ENCODE results near the gene SLC46A2.

The SLC46A2 gene

GRCh38 chr9:112850840-112851239, 39.8 kb downstream of the SLC46A2 start:
- no peak for DNase-seq (ENCODE audit: extremely low spot score)
- POLR2A ChIA-PET, result no interaction called here
- TF ChIP-seq L3MBTL2 (conservative IDR thresholded peaks at IDR 0.05) (no peak), FOXA1 (IDR thresholded peaks at IDR 0.05) (no peak), TARDBP (IDR thresholded peaks at IDR 0.05) (no peak), BHLHE40 (IDR thresholded peaks at IDR 0.05; ENCODE audit: borderline replicate concordance) (no peak), ZNF384 (IDR thresholded peaks at IDR 0.05) (no peak), FOXK2 (IDR thresholded peaks at IDR 0.05) (no peak), SUZ12 (IDR thresholded peaks at IDR 0.05) (no peak)
- CTCF ChIA-PET, result interaction anchor here (1.1 kb wide), 1 partner anchor 12 kb away, joined by 3 read pairs; no protein-coding TSS in a partner anchor

GRCh38 chr9:112849363-112849922, 41.2 kb downstream of the SLC46A2 start:
- no peak for DNase-seq (ENCODE audit: extremely low spot score)
- TF ChIP-seq CTBP1 (IDR thresholded peaks at IDR 0.05; ENCODE audit: borderline replicate concordance) (no peak), FOXK2 (IDR thresholded peaks at IDR 0.05) (no peak), TARDBP (IDR thresholded peaks at IDR 0.05) (no peak), FOXM1 (IDR thresholded peaks at IDR 0.05; ENCODE audit: borderline replicate concordance) (no peak), L3MBTL2 (conservative IDR thresholded peaks at IDR 0.05) (no peak), BHLHE40 (IDR thresholded peaks at IDR 0.05; ENCODE audit: borderline replicate concordance) (no peak), HDGF (IDR thresholded peaks at IDR 0.05; ENCODE audit: borderline replicate concordance) (no peak), LEF1 (IDR thresholded peaks at IDR 0.05; ENCODE audit: borderline replicate concordance) (no peak), SUZ12 (IDR thresholded peaks at IDR 0.05) (no peak), ELF4 (IDR thresholded peaks at IDR 0.05) (no peak), ARNT (IDR thresholded peaks at IDR 0.05) (no peak)
- ChIA-PET CTCF (no interaction called here), POLR2A (no interaction called here)

GRCh38 chr9:112848316-112849151, 42.1 kb downstream of the SLC46A2 start:
- TF ChIP-seq TARDBP (IDR thresholded peaks at IDR 0.05) (no peak), CTBP1 (IDR thresholded peaks at IDR 0.05; ENCODE audit: borderline replicate concordance) (no peak), ELF4 (IDR thresholded peaks at IDR 0.05) (no peak), LEF1 (IDR thresholded peaks at IDR 0.05; ENCODE audit: borderline replicate concordance) (no peak), FOXM1 (IDR thresholded peaks at IDR 0.05; ENCODE audit: borderline replicate concordance) (no peak), FOXA1 (IDR thresholded peaks at IDR 0.05) (no peak), HDGF (IDR thresholded peaks at IDR 0.05; ENCODE audit: borderline replicate concordance) (no peak), L3MBTL2 (conservative IDR thresholded peaks at IDR 0.05) (no peak), ARNT (IDR thresholded peaks at IDR 0.05) (no peak), ZNF384 (IDR thresholded peaks at IDR 0.05) (no peak)
- TF ChIP-seq, protein P1, sequence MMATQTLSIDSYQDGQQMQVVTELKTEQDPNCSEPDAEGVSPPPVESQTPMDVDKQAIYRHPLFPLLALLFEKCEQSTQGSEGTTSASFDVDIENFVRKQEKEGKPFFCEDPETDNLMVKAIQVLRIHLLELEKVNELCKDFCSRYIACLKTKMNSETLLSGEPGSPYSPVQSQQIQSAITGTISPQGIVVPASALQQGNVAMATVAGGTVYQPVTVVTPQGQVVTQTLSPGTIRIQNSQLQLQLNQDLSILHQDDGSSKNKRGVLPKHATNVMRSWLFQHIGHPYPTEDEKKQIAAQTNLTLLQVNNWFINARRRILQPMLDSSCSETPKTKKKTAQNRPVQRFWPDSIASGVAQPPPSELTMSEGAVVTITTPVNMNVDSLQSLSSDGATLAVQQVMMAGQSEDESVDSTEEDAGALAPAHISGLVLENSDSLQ (IDR thresholded peaks at IDR 0.05), result no peak

DNA sequence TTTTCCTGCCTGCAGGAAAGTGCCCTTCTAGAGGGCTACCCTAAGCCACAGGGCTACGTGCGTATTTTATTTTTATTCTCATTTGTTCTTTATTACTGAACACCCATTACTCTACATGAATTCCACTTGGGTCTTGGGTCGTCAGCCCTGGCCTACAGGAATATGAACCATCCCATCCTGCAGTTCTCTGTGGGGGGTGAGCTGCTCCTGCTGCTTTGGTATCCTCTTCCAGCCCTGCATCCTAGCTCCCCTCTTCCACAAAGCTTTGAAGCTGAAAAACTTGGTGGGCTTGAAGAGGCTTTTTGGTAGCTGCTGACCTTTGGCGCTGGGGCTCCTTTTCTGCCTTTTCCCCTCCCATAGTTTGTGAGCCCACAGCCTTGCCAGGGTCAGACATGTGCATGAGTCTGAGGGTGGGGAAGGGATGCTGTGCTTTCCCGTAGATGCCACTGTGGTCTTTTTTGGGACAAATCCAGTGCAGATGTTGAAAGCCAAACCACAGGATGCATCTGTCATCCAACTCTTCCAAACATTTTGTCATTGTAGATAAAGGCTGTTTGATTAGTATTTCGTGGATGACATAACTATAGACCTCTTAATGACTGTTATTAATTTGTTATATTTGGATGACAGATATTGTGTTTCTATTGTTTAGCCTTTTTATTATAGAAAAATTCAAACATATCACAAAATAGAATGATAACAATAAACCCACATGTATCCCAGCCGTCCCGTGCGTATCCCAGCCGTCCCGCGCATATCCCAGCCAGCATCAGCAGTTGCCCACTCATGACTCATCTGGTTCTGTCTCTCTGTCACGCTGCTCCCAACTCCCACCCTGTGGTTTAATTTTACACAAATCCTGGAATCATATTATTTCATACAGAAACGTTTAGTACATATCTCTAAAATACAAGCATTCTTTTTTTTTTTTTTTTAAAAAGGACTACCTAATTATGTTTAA, 43.9 kb downstream of the SLC46A2 start:
- TF ChIP-seq FOXK2 (IDR thresholded peaks at IDR 0.05) (no peak), FOXM1 (IDR thresholded peaks at IDR 0.05; ENCODE audit: borderline replicate concordance) (no peak), L3MBTL2 (conservative IDR thresholded peaks at IDR 0.05) (no peak), ELF4 (IDR thresholded peaks at IDR 0.05) (no peak), FOXA1 (IDR thresholded peaks at IDR 0.05) (no peak), CTBP1 (IDR thresholded peaks at IDR 0.05; ENCODE audit: borderline replicate concordance) (no peak), BHLHE40 (IDR thresholded peaks at IDR 0.05; ENCODE audit: borderline replicate concordance) (no peak), ARNT (IDR thresholded peaks at IDR 0.05) (no peak), ZNF384 (IDR thresholded peaks at IDR 0.05) (no peak), SUZ12 (IDR thresholded peaks at IDR 0.05) (no peak), HDGF (IDR thresholded peaks at IDR 0.05; ENCODE audit: borderline replicate concordance) (no peak), SP1 (IDR thresholded peaks at IDR 0.05) (no peak), LEF1 (IDR thresholded peaks at IDR 0.05; ENCODE audit: borderline replicate concordance) (no peak), NFRKB (IDR thresholded peaks at IDR 0.05) (no peak)
- TF ChIP-seq, protein P1 (IDR thresholded peaks at IDR 0.05), result no peak
- no peak for DNase-seq (ENCODE audit: extremely low spot score)
- ChIA-PET CTCF (interaction anchor here (0.8 kb wide), 1 partner anchor 369 kb away, joined by 3 read pairs; no protein-coding TSS in a partner anchor), POLR2A (no interaction called here)

More at GRCh38 chr9:112848316-112849151, 42.1 kb downstream of the SLC46A2 start:
- ChIA-PET CTCF (no interaction called here), POLR2A (no interaction called here)
- DNase-seq (ENCODE audit: extremely low spot score), result no peak

- peak; percentile 85 for DNase-seq (ENCODE audit: extremely low spot score)
- ChIA-PET CTCF (interaction anchor here (0.5 kb wide), 2 partner anchors 16 to 482 kb away, joined by 3 read pairs; no protein-coding TSS in a partner anchor), POLR2A (no interaction called here)
- TF ChIP-seq NFRKB (IDR thresholded peaks at IDR 0.05) (no peak), L3MBTL2 (conservative IDR thresholded peaks at IDR 0.05) (no peak), BHLHE40 (IDR thresholded peaks at IDR 0.05; ENCODE audit: borderline replicate concordance) (no peak), SUZ12 (IDR thresholded peaks at IDR 0.05) (no peak), HDGF (IDR thresholded peaks at IDR 0.05; ENCODE audit: borderline replicate concordance) (no peak), LEF1 (IDR thresholded peaks at IDR 0.05; ENCODE audit: borderline replicate concordance) (no peak)
Measured at GRCh38 chr9:112844771-112845542, 45.7 kb downstream of the SLC46A2 start.
